HEK293 (cell line): ENCODE measurements around the gene ADAMTS14.

Experiments
- CTCF ChIA-PET: fragments of 350-600 bp; formaldehyde crosslinking; extraction: SDS; loops from one replicate; lab custom pipeline; 2021; ENCODE audit warnings: antibody characterized with exemption; lab: Yijun Ruan, JAX
- POLR2A ChIA-PET: fragments of 300-600 bp; formaldehyde crosslinking; extraction: SDS; loops from one replicate; lab custom pipeline; 2020; ENCODE audit warnings: antibody characterized with exemption, inconsistent platforms; lab: Yijun Ruan, JAX
- H3K27ac ChIP-seq: fragments of 200-500 bp; sonication (Bioruptor generic); 2 replicates; pipeline ENCODE4 v1.5.1; 2014; ENCODE audit warnings: low read depth, low read length, control low read depth, inconsistent platforms; ENCODE audit errors: extremely low read depth
- H3K36me3 ChIP-seq, 2 experiments: fragments of 200-500 bp in 1 of 2; sonication (Bioruptor generic) in 1 of 2; 1 replicate in 1 of 2; 2 replicates in 1 of 2; pipeline ENCODE4 v1.5.1; 2014 to 2017; ENCODE audit warnings: inconsistent platforms in 2 of 2, low read length in 2 of 2; ENCODE audit not compliant: control insufficient read depth in 2 of 2, insufficient read depth in 1 of 2
- H3K4me1 ChIP-seq: fragments of 200-500 bp; sonication (Bioruptor generic); 2 replicates; pipeline ENCODE4 v1.5.1; 2014; ENCODE audit warnings: mild to moderate bottlenecking, low read length, inconsistent platforms; ENCODE audit not compliant: control insufficient read depth, insufficient read depth
- H3K4me3 ChIP-seq: 2 replicates; pipeline ENCODE4 v1.5.1; 2011; ENCODE audit warnings: low read depth, mild to moderate bottlenecking, control low read depth, low read length, moderate library complexity
- H3K9me3 ChIP-seq: fragments of 200-500 bp; sonication (Bioruptor generic); 2 replicates; pipeline ENCODE4 v1.5.1; 2014; ENCODE audit warnings: low read depth, low read length, inconsistent platforms; ENCODE audit not compliant: control insufficient read depth, insufficient read depth
- KLF9 ChIP-seq: fragments of 450-650 bp; formaldehyde crosslinking; IDR thresholded peaks from 2 replicates; pipeline ENCODE4 v1.5.1; 2016; ENCODE audit warnings: missing biosample characterization, missing genetic modification characterization, low read depth
- SCRT1 ChIP-seq: fragments of 450-650 bp; formaldehyde crosslinking; IDR thresholded peaks from 2 replicates; pipeline ENCODE4 v1.5.1; 2016; ENCODE audit warnings: missing biosample characterization, missing genetic modification characterization, borderline replicate concordance
- WT1 ChIP-seq: fragments of 450-650 bp; formaldehyde crosslinking; IDR thresholded peaks from 2 replicates; pipeline ENCODE4 v1.5.1; 2016; ENCODE audit warnings: missing biosample characterization, missing genetic modification characterization
- ZFP41 ChIP-seq: fragments of 450-650 bp; formaldehyde crosslinking; IDR thresholded peaks from 2 replicates; pipeline ENCODE4 v1.5.1; 2016; ENCODE audit warnings: missing biosample characterization, missing genetic modification characterization, borderline replicate concordance
- ZNF112 ChIP-seq: fragments of 450-650 bp; formaldehyde crosslinking; IDR thresholded peaks from 2 replicates; pipeline ENCODE4 v1.5.0; 2017; ENCODE audit warnings: missing biosample characterization, missing genetic modification characterization
- ZNF114 ChIP-seq: fragments of 450-650 bp; formaldehyde crosslinking; IDR thresholded peaks from 2 replicates; pipeline ENCODE4 v1.5.0; 2017; ENCODE audit warnings: missing biosample characterization, missing genetic modification characterization
- ZNF155 ChIP-seq: fragments of 450-650 bp; formaldehyde crosslinking; IDR thresholded peaks from 2 replicates; pipeline ENCODE4 v1.5.1; 2016; ENCODE audit warnings: missing biosample characterization, missing genetic modification characterization
- ZNF248 ChIP-seq: fragments of 450-650 bp; formaldehyde crosslinking; IDR thresholded peaks from 2 replicates; pipeline ENCODE4 v1.5.1; 2017; ENCODE audit warnings: missing biosample characterization, missing genetic modification characterization
- ZNF37A ChIP-seq: fragments of 450-650 bp; IDR thresholded peaks from 2 replicates; pipeline ENCODE4 v1.5.1; 2018; ENCODE audit warnings: missing biosample characterization, missing genetic modification characterization
- ZNF394 ChIP-seq: fragments of 450-650 bp; formaldehyde crosslinking; IDR thresholded peaks from 2 replicates; pipeline ENCODE4 v1.5.1; 2016; ENCODE audit warnings: missing biosample characterization, missing genetic modification characterization, mild to moderate bottlenecking, moderate library complexity, borderline replicate concordance
- ZNF423 ChIP-seq: fragments of 450-650 bp; formaldehyde crosslinking; IDR thresholded peaks from 2 replicates; pipeline ENCODE4 v1.5.1; 2016; ENCODE audit warnings: missing biosample characterization, missing genetic modification characterization
- ZNF521 ChIP-seq: fragments of 450-650 bp; formaldehyde crosslinking; IDR thresholded peaks from 2 replicates; pipeline ENCODE4 v1.5.1; 2017; ENCODE audit warnings: missing biosample characterization, mild to moderate bottlenecking, missing genetic modification characterization
- ZNF558 ChIP-seq: fragments of 450-650 bp; formaldehyde crosslinking; IDR thresholded peaks from 2 replicates; pipeline ENCODE4 v1.5.1; 2016; ENCODE audit warnings: missing biosample characterization, missing genetic modification characterization
- ZNF561 ChIP-seq: fragments of 450-650 bp; IDR thresholded peaks from 2 replicates; pipeline ENCODE4 v1.5.1; 2018; ENCODE audit warnings: missing biosample characterization, missing genetic modification characterization, borderline replicate concordance
- TF ChIP-seq, protein P1 (sequence below): fragments of 450-650 bp; formaldehyde crosslinking; IDR thresholded peaks from 2 replicates; pipeline ENCODE4 v1.5.1; 2016; ENCODE audit warnings: missing biosample characterization, missing genetic modification characterization
- TF ChIP-seq, protein P2 (sequence below): fragments of 450-650 bp; formaldehyde crosslinking; IDR thresholded peaks from 2 replicates; pipeline ENCODE4 v1.5.1; 2017; ENCODE audit warnings: missing biosample characterization, mild to moderate bottlenecking, missing genetic modification characterization, moderate library complexity
- TF ChIP-seq, protein P3 (sequence below): fragments of 450-650 bp; formaldehyde crosslinking; IDR thresholded peaks from 2 replicates; pipeline ENCODE4 v1.5.1; 2017; ENCODE audit warnings: missing biosample characterization, missing genetic modification characterization
- TF ChIP-seq, protein P4 (sequence below): fragments of 450-650 bp; formaldehyde crosslinking; IDR thresholded peaks from 2 replicates; pipeline ENCODE4 v1.5.1; 2016; ENCODE audit warnings: missing biosample characterization, missing genetic modification characterization
- TF ChIP-seq, protein P5 (sequence below): sonication (generic); formaldehyde crosslinking; IDR thresholded peaks from 2 replicates; pipeline ENCODE4 v1.8.1; 2022; ENCODE audit warnings: mild to moderate bottlenecking, moderate library complexity, missing genetic modification reagents

Gene ADAMTS14

DNA sequence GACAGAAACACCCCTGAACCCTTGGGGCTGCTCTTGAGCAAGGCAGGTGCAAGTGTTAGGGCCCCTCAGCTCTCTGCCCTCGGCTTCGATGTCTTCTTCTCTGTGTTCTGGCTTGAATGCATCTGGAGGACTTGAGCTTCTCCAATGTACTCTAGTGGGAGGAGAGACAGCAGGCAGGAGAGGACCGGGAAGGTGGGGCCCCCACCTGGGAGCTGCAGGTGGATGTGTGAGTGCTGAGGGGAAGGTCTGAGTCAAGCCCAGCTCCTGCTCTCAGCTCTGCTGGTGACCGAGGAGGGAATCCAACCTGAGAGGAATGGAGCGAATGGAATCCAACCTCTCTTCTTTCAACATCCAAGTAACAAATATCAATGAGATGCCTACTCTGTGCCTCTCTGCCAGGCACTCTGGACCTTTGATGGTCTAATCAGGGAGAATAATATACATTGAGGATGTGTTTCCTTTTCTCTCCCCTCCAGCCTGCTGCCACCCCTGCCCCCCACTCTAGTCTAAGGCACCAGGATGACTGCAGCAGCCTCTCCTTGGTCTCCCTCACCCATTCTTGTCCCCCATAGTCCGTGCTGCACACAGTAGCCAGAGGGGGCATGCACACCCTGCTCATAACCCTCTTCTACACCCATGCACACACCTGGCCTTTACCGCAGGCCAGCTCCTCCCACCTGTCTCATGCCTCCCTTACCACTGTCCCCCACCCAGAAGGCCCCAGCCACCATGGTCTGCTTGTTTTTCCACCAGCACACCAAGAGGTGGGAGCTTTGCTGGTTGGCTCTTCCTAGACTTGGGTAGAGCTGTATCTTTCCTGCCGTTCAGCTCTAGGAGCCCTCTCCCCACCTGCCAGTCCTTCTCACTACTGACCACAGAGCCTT, 99.2 kb downstream of the ADAMTS14 start (continued):
- TF ChIP-seq, protein P1, sequence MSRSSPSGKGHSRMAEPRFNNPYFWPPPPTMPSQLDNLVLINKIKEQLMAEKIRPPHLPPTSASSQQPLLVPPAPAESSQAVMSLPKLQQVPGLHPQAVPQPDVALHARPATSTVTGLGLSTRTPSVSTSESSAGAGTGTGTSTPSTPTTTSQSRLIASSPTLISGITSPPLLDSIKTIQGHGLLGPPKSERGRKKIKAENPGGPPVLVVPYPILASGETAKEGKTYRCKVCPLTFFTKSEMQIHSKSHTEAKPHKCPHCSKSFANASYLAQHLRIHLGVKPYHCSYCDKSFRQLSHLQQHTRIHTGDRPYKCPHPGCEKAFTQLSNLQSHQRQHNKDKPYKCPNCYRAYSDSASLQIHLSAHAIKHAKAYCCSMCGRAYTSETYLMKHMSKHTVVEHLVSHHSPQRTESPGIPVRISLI (tag by site-specific recombination) = no peak
- TF ChIP-seq ZNF114 (tag by site-specific recombination) (no peak), ZNF561 (tag by site-specific recombination) (no peak), SCRT1 (tag by site-specific recombination) (no peak), ZNF37A (tag by site-specific recombination) (no peak), ZNF521 (tag by site-specific recombination) (no peak), ZNF155 (no peak), ZNF112 (tag by site-specific recombination) (no peak), ZNF423 (no peak), ZNF558 (tag by site-specific recombination) (no peak), WT1 (tag by site-specific recombination) (no peak)
- TF ChIP-seq, protein P2, sequence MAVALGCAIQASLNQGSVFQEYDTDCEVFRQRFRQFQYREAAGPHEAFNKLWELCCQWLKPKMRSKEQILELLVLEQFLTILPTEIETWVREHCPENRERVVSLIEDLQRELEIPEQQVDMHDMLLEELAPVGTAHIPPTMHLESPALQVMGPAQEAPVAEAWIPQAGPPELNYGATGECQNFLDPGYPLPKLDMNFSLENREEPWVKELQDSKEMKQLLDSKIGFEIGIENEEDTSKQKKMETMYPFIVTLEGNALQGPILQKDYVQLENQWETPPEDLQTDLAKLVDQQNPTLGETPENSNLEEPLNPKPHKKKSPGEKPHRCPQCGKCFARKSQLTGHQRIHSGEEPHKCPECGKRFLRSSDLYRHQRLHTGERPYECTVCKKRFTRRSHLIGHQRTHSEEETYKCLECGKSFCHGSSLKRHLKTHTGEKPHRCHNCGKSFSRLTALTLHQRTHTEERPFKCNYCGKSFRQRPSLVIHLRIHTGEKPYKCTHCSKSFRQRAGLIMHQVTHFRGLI (tag by site-specific recombination) = no peak

DNA sequence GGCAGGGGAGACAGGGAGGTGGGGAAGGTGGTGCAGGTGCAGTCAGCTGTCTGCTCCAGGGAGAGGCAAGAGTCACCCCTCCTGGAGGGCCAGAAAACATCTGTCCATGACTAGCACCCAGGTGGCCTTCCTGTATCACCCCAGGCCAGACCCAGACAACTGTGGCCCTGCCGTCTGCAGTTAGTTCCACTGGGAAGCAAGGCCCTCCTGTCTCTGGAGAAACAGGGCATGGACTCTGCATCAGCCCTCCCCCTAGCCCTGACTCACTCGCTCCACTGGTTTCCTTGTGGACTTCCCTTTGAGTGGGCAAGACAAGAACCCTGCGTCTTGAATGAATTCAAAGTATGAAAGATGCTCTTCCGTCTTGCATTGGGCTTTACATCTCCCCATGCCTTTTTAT, 100.3 kb downstream of the ADAMTS14 start:
- TF ChIP-seq, protein P3, sequence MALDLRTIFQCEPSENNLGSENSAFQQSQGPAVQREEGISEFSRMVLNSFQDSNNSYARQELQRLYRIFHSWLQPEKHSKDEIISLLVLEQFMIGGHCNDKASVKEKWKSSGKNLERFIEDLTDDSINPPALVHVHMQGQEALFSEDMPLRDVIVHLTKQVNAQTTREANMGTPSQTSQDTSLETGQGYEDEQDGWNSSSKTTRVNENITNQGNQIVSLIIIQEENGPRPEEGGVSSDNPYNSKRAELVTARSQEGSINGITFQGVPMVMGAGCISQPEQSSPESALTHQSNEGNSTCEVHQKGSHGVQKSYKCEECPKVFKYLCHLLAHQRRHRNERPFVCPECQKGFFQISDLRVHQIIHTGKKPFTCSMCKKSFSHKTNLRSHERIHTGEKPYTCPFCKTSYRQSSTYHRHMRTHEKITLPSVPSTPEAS (tag by site-specific recombination) = no peak
- no peak for TF ChIP-seq ZNF248
- TF ChIP-seq ZFP41 = no peak
- TF ChIP-seq, protein P4, sequence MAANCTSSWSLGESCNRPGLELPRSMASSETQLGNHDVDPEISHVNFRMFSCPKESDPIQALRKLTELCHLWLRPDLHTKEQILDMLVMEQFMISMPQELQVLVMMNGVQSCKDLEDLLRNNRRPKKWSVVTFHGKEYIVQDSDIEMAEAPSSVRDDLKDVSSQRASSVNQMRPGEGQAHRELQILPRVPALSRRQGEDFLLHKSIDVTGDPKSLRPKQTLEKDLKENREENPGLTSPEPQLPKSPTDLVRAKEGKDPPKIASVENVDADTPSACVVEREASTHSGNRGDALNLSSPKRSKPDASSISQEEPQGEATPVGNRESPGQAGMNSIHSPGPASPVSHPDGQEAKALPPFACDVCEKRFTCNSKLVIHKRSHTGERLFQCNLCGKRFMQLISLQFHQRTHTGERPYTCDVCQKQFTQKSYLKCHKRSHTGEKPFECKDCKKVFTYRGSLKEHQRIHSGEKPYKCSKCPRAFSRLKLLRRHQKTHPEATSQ (tag by site-specific recombination) = no peak
- TF ChIP-seq ZNF394 (tag by site-specific recombination) = no peak
- TF ChIP-seq, protein P5, sequence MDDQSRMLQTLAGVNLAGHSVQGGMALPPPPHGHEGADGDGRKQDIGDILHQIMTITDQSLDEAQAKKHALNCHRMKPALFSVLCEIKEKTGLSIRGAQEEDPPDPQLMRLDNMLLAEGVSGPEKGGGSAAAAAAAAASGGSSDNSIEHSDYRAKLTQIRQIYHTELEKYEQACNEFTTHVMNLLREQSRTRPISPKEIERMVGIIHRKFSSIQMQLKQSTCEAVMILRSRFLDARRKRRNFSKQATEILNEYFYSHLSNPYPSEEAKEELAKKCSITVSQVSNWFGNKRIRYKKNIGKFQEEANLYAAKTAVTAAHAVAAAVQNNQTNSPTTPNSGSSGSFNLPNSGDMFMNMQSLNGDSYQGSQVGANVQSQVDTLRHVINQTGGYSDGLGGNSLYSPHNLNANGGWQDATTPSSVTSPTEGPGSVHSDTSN (CRISPR knock-in tag) = no peak
- no peak for TF ChIP-seq KLF9
- H3K4me1 ChIP-seq = no peaks in the 10 kb centered on the region
- CTCF ChIA-PET = interaction anchor here (0.6 to 1.0 kb wide), 2 partner anchors 12 to 654 kb away, joined by 3 read pairs; no protein-coding TSS in a partner anchor
- H3K4me3 ChIP-seq = no peak overlapping the region
- no peaks in the 10 kb centered on the region for H3K9me3 ChIP-seq
- H3K27ac ChIP-seq = no peak overlapping the region
- POLR2A ChIA-PET = no interaction called here
- H3K36me3 ChIP-seq = no peaks in the 10 kb centered on the region
